ENCODE results near the gene CYB5B. TPM values are rescaled to one million over a fixed set of nuclear protein-coding genes. Genes with fewer than 3 reads are reported as not detected.

Gene CYB5B
- total RNA-seq, 1 experiment from 2014 or later = 136 TPM

GRCh38 chr16:69483611-69484010 lies 59.2 kb downstream of the CYB5B start:
- DNase-seq (ENCODE audit: low read depth) = no peak

DNA sequence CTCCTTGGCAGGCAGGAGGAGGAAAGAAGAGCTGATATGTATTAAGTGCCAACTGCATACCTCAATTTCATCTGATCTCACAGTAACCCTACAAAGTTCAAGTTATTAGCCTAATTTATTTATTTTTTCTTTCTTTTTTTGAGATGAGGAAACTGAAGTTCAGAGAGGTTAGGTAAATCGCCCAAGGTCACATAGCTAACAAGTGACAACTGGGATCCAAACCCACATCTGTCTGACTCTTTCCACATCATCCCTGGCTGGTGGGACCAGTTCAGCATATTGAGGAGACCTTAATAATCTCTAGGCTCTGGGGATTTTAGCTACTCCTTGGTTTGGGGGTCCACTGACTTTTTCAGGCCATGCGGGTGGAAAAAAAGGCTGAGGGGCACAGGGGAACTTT lies 60.9 kb downstream of the CYB5B start:
- DNase-seq (ENCODE audit: low read depth) = no peak

DNA sequence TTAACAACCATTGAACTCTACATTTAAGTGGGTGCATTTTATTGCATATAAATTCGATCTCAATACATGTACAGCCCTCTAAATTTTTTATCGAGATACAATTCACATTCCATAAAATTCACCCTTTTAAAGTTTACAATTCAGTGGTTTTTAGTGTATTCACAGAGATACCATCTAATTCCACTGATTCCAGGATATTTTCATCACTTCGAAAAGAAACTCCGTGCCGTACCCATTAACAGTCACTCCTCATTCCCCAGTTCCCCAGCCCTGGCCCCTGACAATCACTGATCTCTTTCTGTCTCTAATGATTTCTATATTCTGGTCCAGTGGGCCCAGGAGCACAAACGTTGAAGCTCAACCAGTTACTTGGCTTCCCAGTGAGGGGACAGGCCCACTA lies 61.4 kb downstream of the CYB5B start:
- DNase-seq (ENCODE audit: low read depth) = no peak

DNA sequence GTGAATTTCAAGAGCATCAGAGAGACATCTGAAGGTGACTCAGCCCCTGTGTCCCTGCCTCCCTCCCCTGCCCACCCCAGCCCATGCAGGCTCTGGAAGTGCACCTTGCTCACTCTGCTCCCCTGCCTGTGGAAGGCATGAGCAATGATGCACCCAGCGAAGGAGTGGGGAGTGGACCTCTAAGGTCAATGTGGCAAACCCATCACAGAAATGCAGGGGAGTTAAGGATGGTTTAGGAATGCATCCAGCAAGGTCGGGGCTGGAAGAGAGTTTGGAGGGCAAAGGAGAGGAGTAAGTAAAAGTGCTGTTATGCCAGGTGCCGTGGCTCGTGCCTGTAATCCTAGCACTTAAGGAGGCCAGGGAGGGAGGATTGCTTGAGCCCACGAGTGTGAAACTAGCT lies 61.9 kb downstream of the CYB5B start:
- no peak for DNase-seq (ENCODE audit: low read depth)

- no peak for DNase-seq (ENCODE audit: low read depth)
Measured at GRCh38 chr16:69486724-69487123, 62.3 kb downstream of the CYB5B start.

GRCh38 chr16:69490707-69491324 lies 66.4 kb downstream of the CYB5B start:
- no peak for DNase-seq (ENCODE audit: low read depth)

- no peak for DNase-seq (ENCODE audit: low read depth)
Measured at GRCh38 chr16:69494991-69495392, 70.6 kb downstream of the CYB5B start.

DNA sequence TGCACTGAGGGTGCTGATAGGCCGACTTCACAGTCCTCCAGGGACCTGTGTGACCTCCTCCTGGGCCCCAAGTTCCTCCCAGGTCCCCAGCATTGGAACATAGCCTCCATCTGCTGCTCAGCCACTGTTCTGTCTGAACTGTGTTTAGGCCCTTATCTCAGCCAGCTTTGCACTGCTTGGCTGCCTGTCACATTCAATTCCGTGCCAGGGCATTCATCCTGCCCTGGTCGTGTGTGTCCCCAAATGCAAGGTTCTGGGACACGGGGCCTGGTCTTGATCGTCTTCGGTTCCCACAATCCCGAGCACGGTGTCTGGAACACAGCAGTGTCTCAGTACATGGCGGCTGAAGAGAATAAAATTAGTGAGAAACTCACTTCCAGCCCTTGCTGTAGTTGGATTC lies 71.4 kb downstream of the CYB5B start:
- no peak for DNase-seq (ENCODE audit: low read depth)

GRCh38 chr16:69496376-69496775 lies 72.0 kb downstream of the CYB5B start:
- no peak for DNase-seq (ENCODE audit: low read depth)

DNA sequence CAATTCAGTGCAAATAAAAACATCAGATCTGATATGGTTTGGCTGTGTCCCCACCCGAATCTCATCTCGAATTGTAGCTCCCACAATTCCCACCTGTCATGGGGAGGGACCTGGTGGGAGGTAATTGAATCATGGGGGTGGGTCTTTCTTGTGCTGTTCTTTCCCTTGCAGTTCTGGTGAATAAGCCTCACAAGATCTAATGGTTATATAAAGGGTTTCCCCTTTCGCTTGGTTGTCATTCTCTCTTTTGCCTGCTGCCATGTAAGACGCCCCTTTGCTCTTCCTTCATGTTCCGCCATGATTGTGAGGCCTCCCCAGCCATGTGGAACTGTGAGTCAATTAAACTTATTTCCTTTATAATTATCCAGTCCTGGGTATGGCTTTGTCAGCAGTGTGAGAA lies 72.5 kb downstream of the CYB5B start:
- DNase-seq (ENCODE audit: low read depth) = no peak

- no peak for DNase-seq (ENCODE audit: low read depth)
Measured at GRCh38 chr16:69497876-69498596, 73.6 kb downstream of the CYB5B start.

GRCh38 chr16:69498926-69499325 lies 74.5 kb downstream of the CYB5B start:
- no peak for DNase-seq (ENCODE audit: low read depth)

GRCh38 chr16:69499541-69500230 lies 75.3 kb downstream of the CYB5B start:
- no peak for DNase-seq (ENCODE audit: low read depth)

DNA sequence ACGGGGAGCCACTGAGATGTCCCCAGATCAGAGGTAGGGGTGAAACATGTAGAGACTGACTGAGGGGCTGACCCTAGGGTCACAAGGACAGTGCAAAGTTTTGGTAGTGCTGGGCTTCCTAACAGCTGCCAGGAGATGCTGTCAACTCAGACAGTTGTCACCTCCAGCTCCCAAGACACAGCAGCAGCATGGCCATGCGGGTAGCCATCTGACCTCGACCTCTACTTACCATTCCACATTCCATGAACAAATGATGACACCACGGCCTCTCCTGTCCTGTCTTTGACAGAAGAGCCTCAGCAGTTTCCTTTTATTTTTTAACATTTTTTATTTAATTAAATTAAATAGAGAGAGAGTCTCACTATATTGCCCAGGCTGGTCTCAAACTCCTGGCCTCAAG lies 76.1 kb downstream of the CYB5B start:
- no peak for DNase-seq (ENCODE audit: low read depth)

- DNase-seq (ENCODE audit: low read depth) = no peak
Measured at GRCh38 chr16:69501956-69502745, 77.7 kb downstream of the CYB5B start.

GRCh38 chr16:69503244-69503643 lies 78.8 kb downstream of the CYB5B start:
- DNase-seq (ENCODE audit: low read depth) = peak; percentile 18

GRCh38 chr16:69508033-69508755 lies 83.8 kb downstream of the CYB5B start:
- no peak for DNase-seq (ENCODE audit: low read depth)

- DNase-seq (ENCODE audit: low read depth) = no peak
Measured at GRCh38 chr16:69509125-69509524, 84.7 kb downstream of the CYB5B start.

DNA sequence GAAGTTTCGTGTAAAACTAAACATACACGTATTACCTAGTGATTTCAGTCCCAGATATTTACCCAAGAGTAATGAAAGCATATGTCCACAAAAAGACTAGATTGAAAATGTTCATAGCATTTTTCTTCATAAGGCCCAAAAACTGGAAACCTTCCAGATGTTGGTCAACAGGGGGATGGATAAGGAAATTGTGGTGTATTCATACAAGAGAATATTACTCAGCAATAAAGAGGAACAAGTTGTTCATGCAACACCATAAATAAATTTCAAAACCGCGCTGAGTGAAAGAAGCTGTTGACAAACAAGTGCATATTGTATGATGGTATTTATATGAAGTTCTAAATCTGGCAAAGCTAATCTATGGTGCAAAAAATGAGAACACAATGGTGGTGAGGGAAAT lies 87.2 kb downstream of the CYB5B start:
- no peak for DNase-seq (ENCODE audit: low read depth)

DNA sequence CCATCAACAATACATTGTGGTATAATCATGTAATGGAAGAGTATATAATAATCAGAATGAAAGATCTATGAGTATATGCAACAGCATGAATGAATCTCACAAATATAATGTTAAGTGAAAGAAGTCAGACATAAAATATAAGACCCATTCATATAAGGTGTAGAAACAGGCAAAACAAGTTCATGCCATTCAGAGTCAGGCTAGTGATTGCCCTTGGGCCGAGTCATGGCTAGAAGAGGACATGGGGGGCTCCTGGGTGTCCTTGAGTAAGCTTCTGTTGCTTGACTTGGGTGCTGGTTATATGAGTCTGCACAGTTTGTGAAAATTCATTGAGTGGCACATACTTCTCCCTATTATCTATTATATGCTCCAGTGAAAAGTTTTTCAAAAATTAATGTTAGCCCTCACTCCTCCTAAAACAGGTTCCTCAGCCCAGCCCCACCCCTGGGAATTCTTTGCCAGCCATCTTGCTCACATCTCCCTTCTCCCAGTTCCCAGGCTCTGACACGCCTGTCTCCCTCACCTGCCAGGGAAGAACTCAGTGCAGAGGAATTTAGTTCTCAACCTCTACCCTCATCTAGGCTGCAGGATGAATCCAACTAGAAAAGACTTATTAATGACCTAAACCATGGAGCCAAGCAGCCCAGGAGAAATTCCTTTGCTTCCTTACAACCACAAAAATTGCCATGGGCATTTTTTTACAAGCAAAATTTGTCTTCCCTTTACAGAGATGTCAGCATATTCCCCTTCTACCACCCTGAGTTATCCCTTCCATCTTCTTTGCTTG lies 89.0 kb downstream of the CYB5B start:
- DNase-seq (ENCODE audit: low read depth) = peak; percentile 60
